ENCODE results near the gene DCD.

DCD gene

GRCh38 chr12:54657105-54657607 lies 9.0 kb upstream of the DCD start:
- TF ChIP-seq CTBP1 (IDR thresholded peaks at IDR 0.05; ENCODE audit: borderline replicate concordance) (no peak), NFRKB (IDR thresholded peaks at IDR 0.05) (no peak)
- no peak for DNase-seq (ENCODE audit: extremely low spot score)
- POLR2A ChIA-PET = no interaction called here
- CTCF ChIA-PET = interaction anchor here (1.9 kb wide), 1 partner anchor 61 kb away, joined by 5 read pairs; no protein-coding TSS in a partner anchor

- TF ChIP-seq, protein P1, sequence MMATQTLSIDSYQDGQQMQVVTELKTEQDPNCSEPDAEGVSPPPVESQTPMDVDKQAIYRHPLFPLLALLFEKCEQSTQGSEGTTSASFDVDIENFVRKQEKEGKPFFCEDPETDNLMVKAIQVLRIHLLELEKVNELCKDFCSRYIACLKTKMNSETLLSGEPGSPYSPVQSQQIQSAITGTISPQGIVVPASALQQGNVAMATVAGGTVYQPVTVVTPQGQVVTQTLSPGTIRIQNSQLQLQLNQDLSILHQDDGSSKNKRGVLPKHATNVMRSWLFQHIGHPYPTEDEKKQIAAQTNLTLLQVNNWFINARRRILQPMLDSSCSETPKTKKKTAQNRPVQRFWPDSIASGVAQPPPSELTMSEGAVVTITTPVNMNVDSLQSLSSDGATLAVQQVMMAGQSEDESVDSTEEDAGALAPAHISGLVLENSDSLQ (IDR thresholded peaks at IDR 0.05) = no peak
- TF ChIP-seq ZNF384 (IDR thresholded peaks at IDR 0.05) = no peak
- no peak for TF ChIP-seq HDGF (IDR thresholded peaks at IDR 0.05; ENCODE audit: borderline replicate concordance)
- no peak for TF ChIP-seq FOXA1 (IDR thresholded peaks at IDR 0.05)
- no peak for TF ChIP-seq CTBP1 (IDR thresholded peaks at IDR 0.05; ENCODE audit: borderline replicate concordance)
- no peak for TF ChIP-seq NFRKB (IDR thresholded peaks at IDR 0.05)
- TF ChIP-seq LEF1 (IDR thresholded peaks at IDR 0.05; ENCODE audit: borderline replicate concordance) = no peak
- no peak for TF ChIP-seq ELF4 (IDR thresholded peaks at IDR 0.05)
- no peak for TF ChIP-seq ARNT (IDR thresholded peaks at IDR 0.05)
- no peak for TF ChIP-seq SP1 (IDR thresholded peaks at IDR 0.05)
- TF ChIP-seq BHLHE40 (IDR thresholded peaks at IDR 0.05; ENCODE audit: borderline replicate concordance) = no peak
- TF ChIP-seq SUZ12 (IDR thresholded peaks at IDR 0.05) = no peak
- no peak for TF ChIP-seq TARDBP (IDR thresholded peaks at IDR 0.05)
- no peak for TF ChIP-seq L3MBTL2 (conservative IDR thresholded peaks at IDR 0.05)
- POLR2A ChIA-PET = no interaction called here
- CTCF ChIA-PET = interaction anchor here (0.9 to 1.0 kb wide), 2 partner anchors 25 to 32 kb away, joined by 3 read pairs; no protein-coding TSS in a partner anchor
- DNase-seq (ENCODE audit: extremely low spot score) = no peak
These were observed 6.8 kb upstream of the DCD start for GRCh38 chr12:54654926-54655325.

GRCh38 chr12:54653025-54653424 lies 4.9 kb upstream of the DCD start:
- POLR2A ChIA-PET = no interaction called here
- TF ChIP-seq, protein P1 (IDR thresholded peaks at IDR 0.05) = no peak
- TF ChIP-seq HDGF (IDR thresholded peaks at IDR 0.05; ENCODE audit: borderline replicate concordance) = no peak
- TF ChIP-seq BHLHE40 (IDR thresholded peaks at IDR 0.05; ENCODE audit: borderline replicate concordance) = no peak
- TF ChIP-seq NFRKB (IDR thresholded peaks at IDR 0.05) = no peak
- no peak for TF ChIP-seq ZNF384 (IDR thresholded peaks at IDR 0.05)
- no peak for TF ChIP-seq ELF4 (IDR thresholded peaks at IDR 0.05)
- TF ChIP-seq SUZ12 (IDR thresholded peaks at IDR 0.05) = no peak
- no peak for TF ChIP-seq FOXA1 (IDR thresholded peaks at IDR 0.05)
- TF ChIP-seq FOXM1 (IDR thresholded peaks at IDR 0.05; ENCODE audit: borderline replicate concordance) = no peak
- CTCF ChIA-PET = no interaction called here
- DNase-seq (ENCODE audit: extremely low spot score) = no peak

GRCh38 chr12:54650889-54651288 lies 2.7 kb upstream of the DCD start:
- TF ChIP-seq FOXM1 (IDR thresholded peaks at IDR 0.05; ENCODE audit: borderline replicate concordance) = no peak
- TF ChIP-seq NFRKB (IDR thresholded peaks at IDR 0.05) = no peak
- no peak for TF ChIP-seq ARNT (IDR thresholded peaks at IDR 0.05)
- TF ChIP-seq L3MBTL2 (conservative IDR thresholded peaks at IDR 0.05) = no peak
- TF ChIP-seq BHLHE40 (IDR thresholded peaks at IDR 0.05; ENCODE audit: borderline replicate concordance) = no peak

DNA sequence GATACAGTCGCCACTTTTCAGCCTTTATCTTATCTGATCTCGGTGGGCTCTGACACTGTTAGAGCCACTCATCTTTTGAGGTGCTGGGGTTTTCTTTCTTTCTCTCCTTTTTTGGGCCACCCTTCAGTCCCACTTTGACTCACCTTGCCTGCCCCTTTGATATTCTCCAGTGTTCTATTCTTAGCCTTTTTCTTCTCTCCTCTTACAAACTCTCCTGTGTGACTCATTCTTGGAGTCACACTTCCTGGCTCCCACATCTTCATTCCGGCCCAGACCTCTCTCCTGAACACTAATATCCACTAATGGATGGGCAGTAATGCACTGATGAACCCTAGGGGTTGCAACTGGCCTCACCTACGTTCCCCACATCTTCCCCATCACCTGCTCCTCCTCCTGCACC lies 2.2 kb upstream of the DCD start:
- ChIA-PET POLR2A (no interaction called here), CTCF (interaction anchor here (1.0 to 1.5 kb wide), 2 partner anchors 8 to 29 kb away, joined by 3 read pairs; no protein-coding TSS in a partner anchor)
- TF ChIP-seq NFRKB (IDR thresholded peaks at IDR 0.05) (no peak), LEF1 (IDR thresholded peaks at IDR 0.05; ENCODE audit: borderline replicate concordance) (no peak)
- no peak for DNase-seq (ENCODE audit: extremely low spot score)

More at GRCh38 chr12:54650889-54651288, 2.7 kb upstream of the DCD start:
- ChIA-PET POLR2A (no interaction called here), CTCF (no interaction called here)
- DNase-seq (ENCODE audit: extremely low spot score) = no peak

GRCh38 chr12:54649825-54650224 lies 1.7 kb upstream of the DCD start:
- no peak for TF ChIP-seq CTBP1 (IDR thresholded peaks at IDR 0.05; ENCODE audit: borderline replicate concordance)
- TF ChIP-seq ZNF384 (IDR thresholded peaks at IDR 0.05) = no peak
- no peak for TF ChIP-seq FOXA1 (IDR thresholded peaks at IDR 0.05)
- TF ChIP-seq SP1 (IDR thresholded peaks at IDR 0.05) = no peak
- TF ChIP-seq LEF1 (IDR thresholded peaks at IDR 0.05; ENCODE audit: borderline replicate concordance) = no peak
- no peak for TF ChIP-seq FOXM1 (IDR thresholded peaks at IDR 0.05; ENCODE audit: borderline replicate concordance)
- TF ChIP-seq BHLHE40 (IDR thresholded peaks at IDR 0.05; ENCODE audit: borderline replicate concordance) = no peak
- no peak for TF ChIP-seq ELF4 (IDR thresholded peaks at IDR 0.05)
- no peak for TF ChIP-seq FOXK2 (IDR thresholded peaks at IDR 0.05)
- no peak for TF ChIP-seq NFRKB (IDR thresholded peaks at IDR 0.05)
- no peak for TF ChIP-seq ARNT (IDR thresholded peaks at IDR 0.05)
- no peak for TF ChIP-seq TARDBP (IDR thresholded peaks at IDR 0.05)
- TF ChIP-seq, protein P1 (IDR thresholded peaks at IDR 0.05) = no peak
- no peak for TF ChIP-seq HDGF (IDR thresholded peaks at IDR 0.05; ENCODE audit: borderline replicate concordance)
- no peak for TF ChIP-seq SUZ12 (IDR thresholded peaks at IDR 0.05)
- TF ChIP-seq L3MBTL2 (conservative IDR thresholded peaks at IDR 0.05) = no peak
- ChIA-PET CTCF (interaction anchor here (0.6 to 1.5 kb wide), 3 partner anchors 9 to 75 kb away, joined by 3 read pairs; no protein-coding TSS in a partner anchor), POLR2A (no interaction called here)
- no peak for DNase-seq (ENCODE audit: extremely low spot score)

DNA sequence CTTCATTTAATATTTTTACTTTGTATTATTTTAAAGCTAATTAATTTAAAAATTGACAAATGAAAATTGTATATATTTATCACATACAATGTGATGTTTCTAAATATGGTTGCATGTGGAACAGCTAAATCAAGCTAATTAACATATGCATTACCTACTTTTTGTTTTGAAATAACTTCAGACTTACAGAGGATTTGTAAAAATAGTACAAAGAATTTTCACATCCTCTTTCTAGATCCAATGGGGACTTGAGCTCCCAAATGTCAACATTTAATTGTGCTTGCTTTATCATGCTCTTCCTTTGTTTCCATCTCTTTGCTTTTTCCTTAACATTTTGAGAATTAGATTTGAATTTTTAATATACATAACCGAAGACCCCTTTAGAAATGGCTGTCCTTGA lies 6.6 kb downstream of the DCD start:
- DNase-seq (ENCODE audit: extremely low spot score) = no peak
- TF ChIP-seq L3MBTL2 (conservative IDR thresholded peaks at IDR 0.05) (no peak), SUZ12 (IDR thresholded peaks at IDR 0.05) (no peak), FOXK2 (IDR thresholded peaks at IDR 0.05) (no peak), SP1 (IDR thresholded peaks at IDR 0.05) (no peak), CTBP1 (IDR thresholded peaks at IDR 0.05; ENCODE audit: borderline replicate concordance) (no peak), BHLHE40 (IDR thresholded peaks at IDR 0.05; ENCODE audit: borderline replicate concordance) (no peak), HDGF (IDR thresholded peaks at IDR 0.05; ENCODE audit: borderline replicate concordance) (no peak), ELF4 (IDR thresholded peaks at IDR 0.05) (no peak), TARDBP (IDR thresholded peaks at IDR 0.05) (no peak), FOXA1 (IDR thresholded peaks at IDR 0.05) (no peak), ZNF384 (IDR thresholded peaks at IDR 0.05) (no peak), LEF1 (IDR thresholded peaks at IDR 0.05; ENCODE audit: borderline replicate concordance) (no peak), ARNT (IDR thresholded peaks at IDR 0.05) (no peak), FOXM1 (IDR thresholded peaks at IDR 0.05; ENCODE audit: borderline replicate concordance) (no peak), NFRKB (IDR thresholded peaks at IDR 0.05) (no peak)
- TF ChIP-seq, protein P1 (IDR thresholded peaks at IDR 0.05) = no peak
- ChIA-PET CTCF (interaction anchor here (0.7 kb wide), 1 partner anchor 1083 kb away, joined by 4 read pairs; no protein-coding TSS in a partner anchor), POLR2A (no interaction called here)
